ENCODE measurements around the gene PSD4.

GRCh38 chr2:113208396-113208795 is 34.6 kb downstream of the PSD4 start:
- TF ChIP-seq POLR2A (IDR thresholded peaks at IDR 0.05) (no peak), CTCF (IDR thresholded peaks at IDR 0.05 in 8 of 11, conservative IDR thresholded peaks at IDR 0.05 in 3 of 11) (no peak), POLR2AphosphoS5 (IDR thresholded peaks at IDR 0.05) (no peak)
